ENCODE results near the gene BTNL9.

GRCh38 chr5:181031716-181032115, 8.3 kb upstream of the BTNL9 start:
- TF ChIP-seq, protein P1, sequence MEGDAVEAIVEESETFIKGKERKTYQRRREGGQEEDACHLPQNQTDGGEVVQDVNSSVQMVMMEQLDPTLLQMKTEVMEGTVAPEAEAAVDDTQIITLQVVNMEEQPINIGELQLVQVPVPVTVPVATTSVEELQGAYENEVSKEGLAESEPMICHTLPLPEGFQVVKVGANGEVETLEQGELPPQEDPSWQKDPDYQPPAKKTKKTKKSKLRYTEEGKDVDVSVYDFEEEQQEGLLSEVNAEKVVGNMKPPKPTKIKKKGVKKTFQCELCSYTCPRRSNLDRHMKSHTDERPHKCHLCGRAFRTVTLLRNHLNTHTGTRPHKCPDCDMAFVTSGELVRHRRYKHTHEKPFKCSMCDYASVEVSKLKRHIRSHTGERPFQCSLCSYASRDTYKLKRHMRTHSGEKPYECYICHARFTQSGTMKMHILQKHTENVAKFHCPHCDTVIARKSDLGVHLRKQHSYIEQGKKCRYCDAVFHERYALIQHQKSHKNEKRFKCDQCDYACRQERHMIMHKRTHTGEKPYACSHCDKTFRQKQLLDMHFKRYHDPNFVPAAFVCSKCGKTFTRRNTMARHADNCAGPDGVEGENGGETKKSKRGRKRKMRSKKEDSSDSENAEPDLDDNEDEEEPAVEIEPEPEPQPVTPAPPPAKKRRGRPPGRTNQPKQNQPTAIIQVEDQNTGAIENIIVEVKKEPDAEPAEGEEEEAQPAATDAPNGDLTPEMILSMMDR (IDR thresholded peaks at IDR 0.05), result no peak
- no peak for TF ChIP-seq POLR2AphosphoS5 (IDR thresholded peaks at IDR 0.05)
